HG03378 (cell line): Measurements from ENCODE around the gene SLC52A3.
"Not testable (repeated sequence)": the region's sequence is repeated elsewhere in the genome, so short reads cannot be mapped to it uniquely, and the experiment has no call there.

ENCODE experiments used
- ATAC-seq: cut with Tn5 transposase; IDR thresholded peaks from one replicate; pipeline ENCODE4 v1.9.1; 2021; ENCODE audit warnings: mild to moderate bottlenecking, moderate library complexity; ENCODE audit not compliant: unreplicated experiment

SLC52A3 gene

DNA sequence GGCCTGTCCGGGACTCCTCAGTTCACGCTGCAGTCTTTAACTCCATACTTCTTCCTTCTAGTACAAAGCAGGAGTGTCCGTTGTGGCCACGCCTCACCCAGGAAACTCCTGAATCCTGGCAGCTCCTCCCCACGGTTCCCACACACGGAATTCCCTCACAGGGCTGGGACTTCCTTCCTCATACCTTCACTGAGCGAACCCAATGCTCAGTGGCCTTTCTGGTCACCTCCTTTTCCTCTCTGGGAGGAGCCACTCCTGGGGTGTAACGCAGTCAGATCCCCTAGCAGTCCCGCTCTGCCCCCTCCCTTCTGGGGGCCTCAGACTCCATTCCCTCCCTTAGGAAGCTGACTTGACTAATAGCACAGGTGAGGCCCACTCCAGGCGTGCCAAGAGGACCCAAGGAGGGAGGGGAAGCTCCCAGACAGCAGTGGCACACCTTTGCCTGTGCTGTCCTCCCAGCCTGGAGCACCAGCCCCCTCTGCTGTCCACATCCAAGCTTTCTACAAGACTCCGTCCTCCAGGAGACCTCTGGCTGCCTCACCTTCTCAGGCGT, at the start of gene SLC52A3:
Gene SLC52A3, minus strand, starts transcription at position 75 of the 553 bp plus-strand sequence. CDS start 2,726 bp downstream, outside the sequence.
- ATAC-seq = no peak

DNA sequence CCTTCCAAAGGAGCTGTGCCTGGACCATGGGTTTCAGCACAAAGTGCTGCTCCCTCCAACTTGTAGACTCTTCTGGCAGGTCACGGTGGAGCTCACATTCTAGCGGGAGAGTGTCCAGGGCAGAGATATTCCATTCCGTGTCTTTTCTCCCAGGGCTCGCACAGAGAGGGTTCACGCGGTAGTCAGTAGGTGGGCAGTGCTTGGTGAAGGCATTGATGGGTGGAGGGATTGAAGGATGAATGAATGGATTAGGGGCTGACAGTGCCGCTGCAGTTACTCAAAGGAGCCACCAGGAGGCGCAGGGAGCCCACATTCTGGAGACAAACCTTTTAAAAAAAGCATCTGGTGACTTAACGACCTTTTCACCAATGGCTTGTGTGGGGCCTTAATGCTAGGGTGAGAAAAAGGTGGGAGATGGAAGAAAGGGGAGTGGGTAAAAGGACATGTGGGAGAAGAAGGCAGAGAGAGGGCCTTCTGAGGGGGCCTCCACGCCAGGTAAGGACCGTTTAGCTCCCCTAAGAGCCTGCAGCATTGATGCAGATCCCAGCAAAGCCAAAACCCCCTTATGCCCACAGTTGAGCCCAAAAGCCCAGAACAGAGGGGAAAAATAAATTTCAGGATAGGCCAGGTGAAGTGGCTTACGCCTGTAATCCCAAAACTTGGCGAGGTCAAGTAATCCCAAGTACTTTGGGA, 47.8 kb upstream of the SLC52A3 start:
- ATAC-seq = no peak

DNA sequence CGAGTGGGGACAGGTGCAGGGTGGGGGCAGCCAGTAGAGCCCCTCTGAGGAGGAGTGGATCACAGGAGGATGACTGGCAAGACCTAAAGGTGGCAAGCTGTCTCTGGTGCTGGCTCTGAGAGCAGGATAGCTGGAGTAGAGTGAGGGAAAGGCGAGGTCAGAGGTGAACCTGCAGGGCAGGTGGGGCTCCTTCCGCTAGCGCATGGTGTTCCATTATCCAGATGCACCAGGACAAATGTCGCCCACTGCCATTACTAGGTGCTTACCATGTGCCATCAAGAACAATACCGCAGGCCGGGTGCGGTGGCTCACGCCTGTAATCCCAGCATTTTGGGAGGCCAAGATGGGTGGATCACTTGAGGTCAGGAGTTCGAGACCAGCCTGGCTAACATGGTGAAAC, 46.9 kb upstream of the SLC52A3 start:
- ATAC-seq = no peak

DNA sequence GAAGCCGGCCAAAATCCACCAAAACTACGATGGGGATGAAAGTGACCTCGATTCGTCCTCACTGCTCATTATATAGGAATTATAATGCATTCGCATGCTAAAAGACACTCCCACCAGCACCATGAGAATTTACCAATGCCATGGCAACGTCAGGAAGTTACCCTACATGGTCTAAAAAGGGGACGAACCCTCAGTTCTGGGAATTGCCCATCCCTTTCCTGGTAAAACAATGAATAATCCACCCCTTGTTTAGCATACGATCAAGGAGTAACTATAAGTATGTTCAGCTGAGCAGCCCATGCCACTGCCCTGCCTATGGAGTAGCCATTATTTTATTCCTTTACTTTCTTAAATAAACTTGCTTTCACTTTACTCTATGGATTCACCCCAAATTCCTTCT, 45.1 kb upstream of the SLC52A3 start:
- no peak for ATAC-seq

DNA sequence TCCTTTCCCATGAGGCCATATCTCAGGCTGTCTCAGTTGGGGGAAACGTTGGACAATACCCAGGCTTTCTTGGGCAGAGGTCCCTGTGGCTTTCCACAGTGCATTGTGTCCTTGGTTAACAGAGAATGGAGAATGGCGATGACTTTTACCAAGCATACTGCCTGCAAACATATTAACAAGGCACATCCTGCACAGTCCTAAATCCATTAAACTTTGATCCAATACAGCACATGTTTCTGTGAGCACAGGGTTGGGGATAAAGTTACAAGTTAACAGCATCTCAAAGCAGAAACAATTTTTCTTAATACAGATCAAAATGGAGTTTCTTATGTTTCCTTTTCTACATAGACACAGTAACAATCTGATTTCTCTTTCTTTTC, 44.1 kb upstream of the SLC52A3 start:
- not testable (repeated sequence) for ATAC-seq

DNA sequence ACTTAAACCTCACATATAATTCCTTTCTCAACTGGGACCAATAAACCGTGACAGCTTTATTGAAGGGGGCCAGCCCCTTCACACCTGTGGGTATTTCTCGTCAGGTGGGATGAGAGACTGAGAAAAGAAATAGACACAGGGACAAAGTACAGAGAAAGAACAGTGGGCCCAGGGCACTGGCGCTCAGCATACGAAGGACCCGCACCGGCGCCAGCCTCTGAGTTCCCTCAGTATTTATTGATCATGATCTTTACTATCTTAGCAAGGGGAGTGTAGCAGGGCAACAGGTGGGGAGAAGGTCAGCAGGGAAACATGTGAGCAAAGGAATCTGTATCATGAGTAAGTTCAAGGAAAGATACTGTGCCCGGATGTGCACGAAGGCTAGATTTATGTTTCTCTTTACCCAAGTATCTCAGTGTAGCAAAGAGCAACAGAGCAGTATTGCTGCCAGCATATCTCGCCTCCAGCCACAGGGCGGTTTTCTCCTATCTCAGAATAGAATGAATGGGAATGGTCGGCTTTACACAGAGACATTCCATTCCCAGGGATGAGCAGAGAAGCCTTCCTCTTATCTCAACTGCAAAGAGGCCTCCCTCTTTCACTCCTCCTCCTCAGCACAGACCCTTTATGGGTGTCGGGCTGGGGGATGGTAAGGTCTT, 43.6 kb upstream of the SLC52A3 start:
- ATAC-seq = not testable (repeated sequence)

DNA sequence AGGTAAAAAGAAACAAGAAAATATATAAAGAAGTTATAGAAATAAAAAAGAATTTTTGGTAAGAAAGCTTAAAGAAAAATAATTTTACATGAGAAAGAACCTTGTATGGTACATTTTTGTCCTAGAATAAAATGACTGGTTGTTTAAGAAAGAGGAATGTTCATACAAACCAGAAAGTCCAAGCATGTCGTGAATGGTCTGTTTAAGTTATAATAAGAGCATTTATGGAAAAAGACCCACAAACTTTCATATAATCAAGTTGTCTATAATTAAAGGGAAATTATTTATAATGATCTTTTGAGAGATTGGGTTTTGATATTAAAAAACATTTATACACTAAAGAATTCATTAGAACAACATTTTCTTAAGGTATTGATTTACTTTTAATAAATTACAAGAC, 37.4 kb upstream of the SLC52A3 start:
- no peak for ATAC-seq

DNA sequence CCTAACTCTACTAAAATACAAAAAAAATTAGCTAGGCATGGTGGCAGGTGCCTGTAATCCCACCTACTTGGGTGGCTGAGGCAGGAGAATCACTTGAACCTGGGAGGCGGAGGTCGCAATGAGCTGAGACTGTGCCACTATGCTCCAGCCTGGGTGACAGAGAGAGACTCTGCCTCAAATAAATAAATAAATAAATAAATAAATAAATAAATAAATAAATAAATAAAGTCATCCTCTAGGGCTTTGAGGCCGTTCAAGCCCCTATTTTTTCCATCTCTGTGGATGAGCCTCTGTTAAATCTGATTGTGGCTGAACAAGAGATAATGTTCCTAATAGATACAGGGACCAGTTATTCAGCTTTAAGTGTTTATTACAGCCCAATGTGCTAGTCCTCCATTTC, 33.4 kb upstream of the SLC52A3 start:
- ATAC-seq = no peak

DNA sequence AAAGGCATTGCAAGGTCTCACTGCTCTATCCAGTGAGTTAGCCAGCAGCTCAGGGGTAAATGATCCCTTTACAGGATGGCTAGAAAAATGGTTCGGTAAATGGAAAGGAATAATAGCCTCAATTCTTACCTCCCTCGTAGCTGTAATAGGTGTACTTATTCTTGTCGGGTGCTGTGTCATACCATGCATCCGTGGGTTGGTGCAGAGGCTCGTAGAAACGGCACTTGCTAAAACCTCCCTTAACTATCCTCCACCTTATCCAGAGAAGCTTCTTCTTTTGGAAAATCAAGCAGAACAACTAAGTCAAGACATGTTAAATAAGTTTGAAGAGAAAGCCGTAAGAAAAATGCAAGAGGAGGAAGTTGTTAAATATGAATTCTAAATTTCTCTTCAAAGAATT, 31.7 kb upstream of the SLC52A3 start:
- ATAC-seq = not testable (repeated sequence)

DNA sequence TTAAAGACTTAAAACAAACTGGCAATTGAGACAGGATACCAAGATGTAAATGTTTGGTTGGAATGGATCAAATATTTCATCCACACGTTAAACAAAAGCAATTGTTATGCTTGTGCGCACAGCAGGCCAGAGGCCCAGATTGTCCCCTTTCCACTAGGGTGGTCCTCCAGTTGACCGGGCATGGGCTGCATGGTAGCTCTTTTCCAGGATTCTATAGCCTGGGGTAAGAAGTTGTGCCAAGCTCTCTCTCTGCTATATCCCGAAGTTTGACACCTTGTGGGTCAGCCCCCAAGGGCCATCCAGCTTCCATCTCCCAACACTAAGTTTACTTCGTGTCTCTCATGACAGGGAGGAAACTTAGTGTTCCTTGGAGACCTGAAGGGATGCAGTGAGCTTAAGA, 30.4 kb upstream of the SLC52A3 start:
- not testable (repeated sequence) for ATAC-seq

DNA sequence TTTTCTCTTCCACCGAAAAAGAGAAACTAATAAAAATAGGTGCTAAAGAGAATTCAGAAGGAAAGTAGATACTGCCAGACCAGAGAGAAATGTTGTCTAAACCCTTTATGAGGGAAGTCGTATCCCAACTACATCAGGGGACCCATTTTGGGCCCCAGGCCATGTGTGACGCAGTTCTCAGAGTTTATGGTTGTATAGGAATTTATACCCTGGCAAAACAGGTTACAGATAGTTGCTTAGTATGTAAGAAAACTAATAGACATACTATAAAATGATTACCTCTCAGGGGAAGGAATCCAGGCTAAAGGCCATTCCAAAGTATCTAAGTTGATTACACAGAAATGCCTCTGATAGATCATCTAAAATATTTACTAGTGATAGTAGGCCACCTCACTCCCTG, 28.6 kb upstream of the SLC52A3 start:
- no peak for ATAC-seq

DNA sequence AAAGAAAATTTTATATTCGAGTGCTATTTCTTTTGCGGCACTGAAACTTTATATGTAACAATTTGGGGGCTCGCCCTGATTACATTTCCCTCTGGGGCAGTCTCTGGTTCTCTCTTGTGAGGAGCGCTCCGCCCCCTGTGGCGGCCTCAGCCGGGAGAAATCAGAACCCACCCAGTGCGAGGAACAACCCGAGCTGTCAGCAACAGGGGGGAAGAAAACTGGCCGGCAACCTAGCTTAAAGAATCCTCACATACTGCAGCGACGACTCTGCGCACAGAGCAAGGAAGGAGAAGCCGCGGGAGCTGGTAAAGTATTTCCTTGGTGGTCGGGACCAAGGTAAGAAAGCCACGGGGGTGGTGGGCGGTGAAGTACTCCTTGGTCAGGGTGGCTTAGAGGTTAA, 23.9 kb upstream of the SLC52A3 start:
- no peak for ATAC-seq

DNA sequence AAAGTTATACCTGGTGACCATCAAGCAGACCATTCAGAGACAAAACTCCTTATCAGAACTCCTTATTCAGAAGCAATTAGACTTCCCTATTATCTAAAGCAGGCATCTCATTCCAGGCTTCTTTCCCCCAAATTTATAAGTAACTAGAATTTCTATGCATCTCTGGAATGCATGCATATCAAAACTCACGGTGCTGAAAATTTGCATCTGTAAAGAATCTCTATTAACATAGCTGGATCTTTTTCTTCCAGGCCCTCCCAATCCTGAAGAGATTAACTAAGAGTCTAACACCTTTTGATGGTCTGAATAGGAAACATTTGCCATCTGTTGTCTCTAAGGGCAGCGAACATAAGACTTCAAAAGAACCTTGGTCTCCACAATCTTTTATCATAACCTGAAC, 22.8 kb upstream of the SLC52A3 start:
- ATAC-seq = no peak

DNA sequence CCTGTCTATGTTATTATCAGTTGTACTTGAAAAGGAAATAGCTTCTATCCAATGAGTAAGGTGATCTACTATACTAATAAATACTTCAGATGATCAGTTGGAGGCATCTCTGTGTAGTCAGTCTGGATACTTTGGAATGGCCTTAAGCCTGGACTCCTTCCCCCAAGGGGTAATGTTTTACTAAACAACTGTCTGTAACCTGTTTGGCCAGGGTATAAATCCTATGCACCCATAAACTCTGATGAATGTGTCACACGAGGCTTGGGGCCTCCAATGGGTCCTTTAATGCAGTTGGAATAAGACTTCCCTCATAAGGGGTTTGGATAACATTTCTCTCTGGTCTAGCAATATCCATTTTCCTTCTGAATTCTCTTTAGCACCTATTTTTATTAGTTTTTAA, 19.5 kb upstream of the SLC52A3 start:
- no peak for ATAC-seq

DNA sequence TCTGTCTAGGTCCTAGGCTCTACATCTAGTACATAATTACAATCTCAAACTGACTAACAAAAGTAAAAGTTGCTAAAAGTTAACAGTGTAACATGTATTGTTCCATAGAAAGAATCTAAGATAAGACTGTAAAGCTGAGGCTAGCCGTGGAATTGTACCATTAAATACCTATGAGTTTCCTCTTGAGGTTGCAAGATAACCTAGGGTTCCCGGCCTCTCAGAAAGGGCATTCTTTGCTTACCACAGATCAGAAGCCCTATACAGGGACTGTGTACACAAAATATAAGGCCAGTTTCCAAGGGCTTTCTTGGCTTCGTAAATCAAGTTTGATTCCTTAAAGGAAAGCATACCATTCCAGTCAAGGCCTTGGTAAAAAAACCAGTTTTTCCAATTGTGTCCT, 11.5 kb upstream of the SLC52A3 start:
- ATAC-seq = no peak

DNA sequence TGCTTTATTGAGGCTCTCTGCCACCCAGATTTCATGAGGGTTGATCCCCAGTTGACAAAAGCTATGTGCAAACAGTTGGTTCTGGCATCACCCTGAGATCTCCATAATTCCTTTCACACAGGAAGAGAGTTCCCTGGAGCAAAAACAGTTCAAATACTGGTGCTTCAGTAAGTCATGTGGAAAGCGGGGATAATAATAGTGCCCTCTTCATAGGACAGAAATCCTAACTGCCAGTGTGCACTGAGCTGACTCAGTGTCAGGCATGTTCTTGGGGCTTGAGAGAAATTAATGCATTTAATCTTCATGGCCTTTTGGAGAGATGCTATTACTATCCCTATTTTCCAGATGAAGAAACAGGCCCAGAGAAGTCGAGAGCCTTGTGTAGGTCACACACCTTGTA, 7.9 kb upstream of the SLC52A3 start:
- no peak for ATAC-seq

DNA sequence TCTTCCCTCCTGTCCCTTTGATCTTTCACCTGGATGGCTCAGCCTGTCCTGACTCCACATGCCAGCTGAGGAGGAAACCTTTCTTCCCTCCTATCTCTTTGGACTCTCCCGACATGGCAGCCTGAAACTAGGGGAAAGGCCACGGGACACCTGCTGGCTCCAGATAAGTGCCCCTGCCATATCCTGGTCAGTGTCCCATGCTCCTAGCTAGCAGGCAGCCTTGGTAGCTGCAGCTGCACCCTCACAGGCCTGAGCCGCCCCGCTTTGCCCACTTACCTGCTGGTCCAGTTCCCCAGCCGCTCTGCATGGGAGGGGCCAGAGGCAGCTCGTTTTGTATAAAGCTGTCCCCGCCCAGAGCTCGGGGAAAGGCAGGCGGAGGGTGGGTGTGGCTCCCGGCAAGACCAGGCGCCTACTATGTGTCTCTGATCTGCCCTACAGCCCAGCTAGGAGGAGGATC, 7.4 kb upstream of the SLC52A3 start:
- no peak for ATAC-seq

DNA sequence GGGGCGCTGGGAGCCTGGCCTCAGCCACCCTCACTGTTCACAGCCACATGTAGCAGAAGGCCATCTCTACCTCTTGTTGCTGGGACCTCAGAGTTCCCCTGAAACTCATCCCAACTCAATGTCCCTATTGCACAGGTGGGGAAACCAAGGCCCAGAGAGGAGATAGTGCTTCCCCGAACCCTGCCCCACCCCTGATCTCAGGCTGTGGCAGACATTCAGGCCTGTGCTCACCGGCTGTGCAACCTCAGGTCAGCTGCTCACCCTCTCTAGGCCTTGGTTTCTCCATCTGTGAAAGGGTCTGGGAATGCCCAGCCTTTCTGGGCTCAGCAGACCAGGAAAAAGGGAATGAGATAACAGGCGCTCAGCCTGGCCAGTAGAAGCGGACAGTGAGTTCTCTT, 6.4 kb upstream of the SLC52A3 start:
- no peak for ATAC-seq

DNA sequence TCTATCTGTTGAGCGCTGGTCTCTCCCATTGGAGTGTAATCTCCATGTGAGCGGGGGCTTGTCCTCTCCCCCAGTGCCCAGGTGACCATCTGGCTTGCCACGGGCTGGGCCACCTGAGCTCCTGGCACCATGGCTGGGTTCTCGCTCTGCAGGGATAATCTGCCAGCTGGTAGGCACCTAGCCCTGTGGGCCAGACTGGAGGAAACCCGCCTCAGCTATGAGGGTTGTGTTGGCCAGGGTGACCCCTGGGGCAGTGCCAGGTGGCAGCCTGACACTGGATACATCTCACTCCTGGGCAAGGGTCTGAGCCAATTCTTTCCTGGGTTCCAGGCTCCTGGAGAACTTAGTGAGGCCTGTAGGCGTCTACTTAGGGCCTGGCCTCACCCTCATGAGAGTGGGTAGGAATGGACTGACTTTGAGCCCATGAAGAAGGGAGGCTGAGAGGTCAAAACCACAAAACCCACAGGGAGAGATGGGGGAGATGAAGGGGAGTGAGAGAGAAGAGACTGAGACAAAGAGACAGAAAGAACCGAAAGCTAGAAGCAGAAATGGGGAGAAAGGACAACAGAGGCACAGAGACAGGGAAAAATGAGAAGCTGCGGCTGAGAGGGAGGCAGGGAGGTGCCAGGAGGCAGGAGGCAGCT, 5.8 kb upstream of the SLC52A3 start:
- ATAC-seq = no peak

DNA sequence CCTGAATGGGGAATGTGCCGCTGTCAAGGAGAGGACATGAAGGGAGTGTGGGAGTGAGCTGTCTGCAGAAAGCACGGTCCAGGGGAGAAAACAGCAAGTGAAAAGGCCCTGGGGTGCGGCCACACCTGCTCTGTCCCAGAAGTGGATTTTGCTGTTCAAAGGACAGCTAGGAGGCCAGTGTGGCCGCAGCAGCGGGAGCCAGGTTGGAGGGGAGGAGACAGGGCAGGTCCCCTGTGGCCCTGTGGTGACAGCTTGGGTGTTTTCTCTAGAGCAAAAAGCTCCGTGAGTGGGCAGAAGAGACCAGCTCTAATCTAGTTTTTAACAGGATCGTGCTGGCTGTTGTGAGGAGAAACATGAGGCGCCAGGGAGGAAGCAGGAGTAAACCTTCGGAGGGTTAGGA, 4.5 kb upstream of the SLC52A3 start:
- no peak for ATAC-seq

DNA sequence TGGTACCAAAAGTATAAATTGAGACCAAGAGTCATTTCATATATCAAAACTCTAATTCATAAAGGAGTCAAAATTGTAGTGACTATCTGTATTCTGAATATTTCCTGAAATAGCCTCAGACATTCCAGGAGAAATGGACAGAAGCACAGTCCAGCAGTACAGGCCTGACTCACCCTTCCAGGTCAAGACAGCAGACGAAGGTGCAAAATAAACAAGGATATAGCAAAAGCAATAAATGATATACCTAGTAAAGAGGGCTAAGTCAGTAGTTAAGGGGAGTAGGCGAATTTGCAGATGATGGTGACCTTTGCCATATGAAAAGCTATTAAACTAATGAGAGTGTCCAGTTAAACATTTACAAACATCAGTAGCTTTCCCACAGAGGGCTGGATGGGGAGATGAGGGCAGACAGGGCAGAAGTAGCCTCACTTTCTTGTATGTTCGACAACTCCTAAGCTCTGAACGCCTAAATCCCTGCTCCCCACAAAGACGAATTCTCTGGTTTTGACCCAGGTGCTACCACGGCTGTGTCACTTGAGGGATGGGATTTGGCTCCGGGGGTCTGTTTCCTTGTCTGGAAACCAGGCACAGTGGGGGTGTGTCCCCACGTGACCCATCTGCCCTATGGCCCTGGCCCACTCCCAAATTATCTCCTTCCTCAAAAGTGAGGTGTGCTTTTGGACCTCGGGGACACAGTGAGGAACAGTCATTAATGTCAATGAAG, 3.6 kb upstream of the SLC52A3 start:
- no peak for ATAC-seq
